ENCODE measurements around the gene HELQ. TPM values are rescaled to one million over a fixed set of nuclear protein-coding genes. Genes with fewer than 3 reads are reported as not detected.

HELQ gene
- total and polyA plus RNA-seq, 7 donors = 7.4 to 20.9 (median 17.2) TPM

GRCh38 chr4:83473423-83473822 lies 17.8 kb upstream of the HELQ start:
- intact Hi-C loops (cut with DNase I) = no loop called here
- no peak for TF ChIP-seq CTCF (IDR thresholded peaks at IDR 0.05)
- no peak overlapping the region for H3K27ac ChIP-seq
- DNase-seq = no peak
- no peak for ATAC-seq
- H3K27me3 ChIP-seq (ENCODE audit: insufficient read depth in 3 of 3, low read length in 2 of 3) = no peaks in the 10 kb centered on the region
- no peak overlapping the region for H3K4me3 ChIP-seq
- no peaks in the 10 kb centered on the region for H3K4me1 ChIP-seq
- no peaks in the 10 kb centered on the region for H3K9me3 ChIP-seq
- H3K36me3 ChIP-seq (ENCODE audit: insufficient read depth in 1 of 2, low read depth in 1 of 2) = peaks cover 0 to 72% of the 10 kb centered on the region in 2 donors
- 83 to 92% (median 92%) methylated on average over 4 of the region's 4 CpGs for WGBS, 3 donors

GRCh38 chr4:83456184-83456501 lies 520 bp upstream of the HELQ start:
- WGBS, 3 donors = 0% methylated on average over 7 of the region's 7 CpGs
- intact Hi-C loops (cut with DNase I) = loop anchor here in 1 of 2 donors (10.0 kb wide), 1 partner anchor 1081 kb away; the partner anchor contains the start of gene HNRNPD

GRCh38 chr4:83454686-83455085 lies 937 bp downstream of the HELQ start:
- WGBS, 3 donors = 26 to 35% (median 32%) methylated on average over 6 of the region's 6 CpGs
- peak overlapping the region; percentile 83 for H3K4me3 ChIP-seq
- intact Hi-C loops (cut with DNase I) = loop anchor here in 1 of 2 donors (2.0 to 10.0 kb wide), 2 partner anchors 170 to 1080 kb away; partner anchors contain the start of genes COQ2 and HNRNPD
- no peak for ATAC-seq
- no peaks in the 10 kb centered on the region for H3K9me3 ChIP-seq
- peaks cover 0 to 42% of the 10 kb centered on the region in 2 donors for H3K36me3 ChIP-seq (ENCODE audit: insufficient read depth in 1 of 2, low read depth in 1 of 2)
- peaks cover 16% of the 10 kb centered on the region for H3K4me1 ChIP-seq
- DNase-seq = no peak
- H3K27ac ChIP-seq = peak overlapping the region; percentile 96
- no peaks in the 10 kb centered on the region for H3K27me3 ChIP-seq (ENCODE audit: insufficient read depth in 3 of 3, low read length in 2 of 3)
- no peak for TF ChIP-seq CTCF (IDR thresholded peaks at IDR 0.05)

More at GRCh38 chr4:83456184-83456501, 520 bp upstream of the HELQ start:
- no peak for TF ChIP-seq CTCF (IDR thresholded peaks at IDR 0.05)
- H3K27me3 ChIP-seq (ENCODE audit: insufficient read depth in 3 of 3, low read length in 2 of 3) = no peaks in the 10 kb centered on the region
- H3K27ac ChIP-seq = peak overlapping the region; percentile 96
- ATAC-seq (no peak), DNase-seq (no peak)
- peaks cover 16% of the 10 kb centered on the region for H3K4me1 ChIP-seq
- no peaks in the 10 kb centered on the region for H3K9me3 ChIP-seq
- peak overlapping the region; percentile 83 for H3K4me3 ChIP-seq
- peaks cover 4 to 56% of the 10 kb centered on the region in 2 donors for H3K36me3 ChIP-seq (ENCODE audit: insufficient read depth in 1 of 2, low read depth in 1 of 2)

- Histone ChIP-seq H3K4me1 (no peaks in the 10 kb centered on the region), H3K36me3 (ENCODE audit: insufficient read depth in 1 of 2, low read depth in 1 of 2) (peaks cover 0 to 44% of the 10 kb centered on the region in 2 donors), H3K9me3 (no peaks in the 10 kb centered on the region), H3K27ac (no peak overlapping the region), H3K27me3 (ENCODE audit: insufficient read depth in 3 of 3, low read length in 2 of 3) (no peaks in the 10 kb centered on the region), H3K4me3 (no peak overlapping the region)
- intact Hi-C loops (cut with DNase I) = no loop called here
- 38 to 65% (median 41%) methylated on average over 2 of the region's 2 CpGs for WGBS, 3 donors
- DNase-seq (no peak), ATAC-seq (peak in 1 of 4 donors; percentile 77)
- no peak for TF ChIP-seq CTCF (IDR thresholded peaks at IDR 0.05)
Observed at GRCh38 chr4:83449009-83449408, 6.6 kb downstream of the HELQ start.

GRCh38 chr4:83440899-83441298 lies 14.7 kb downstream of the HELQ start:
- ATAC-seq = no peak
- H3K36me3 ChIP-seq (ENCODE audit: insufficient read depth in 1 of 2, low read depth in 1 of 2) = peaks cover 0 to 100% of the 10 kb centered on the region in 2 donors
- intact Hi-C loops (cut with DNase I) = no loop called here
- H3K27ac ChIP-seq = no peak overlapping the region
- WGBS, 3 donors = 42 to 59% (median 46%) methylated on average over 3 of the region's 3 CpGs
- TF ChIP-seq CTCF (IDR thresholded peaks at IDR 0.05) = no peak
- no peaks in the 10 kb centered on the region for H3K4me1 ChIP-seq
- H3K27me3 ChIP-seq (ENCODE audit: insufficient read depth in 3 of 3, low read length in 2 of 3) = no peaks in the 10 kb centered on the region
- H3K9me3 ChIP-seq = no peaks in the 10 kb centered on the region
- DNase-seq = no peak
- H3K4me3 ChIP-seq = no peak overlapping the region
